WTC11 (cell line): ENCODE measurements around the gene PIWIL1. TPM values are rescaled to one million over a fixed set of nuclear protein-coding genes. Genes with fewer than 3 reads are reported as not detected.

Experiments used
- ATAC-seq: fragments of 200-7000 bp; cut with Tn5 transposase; 2 replicates; pipeline ENCODE4 v1.10.0; 2021; ENCODE audit warnings: mild to moderate bottlenecking, moderate library complexity
- CTCF ChIA-PET: fragments of 300-600 bp; sonication (Branson Sonifier 250); formaldehyde crosslinking; loops from one replicate; lab custom pipeline; 2021; ENCODE audit warnings: antibody characterized with exemption; lab: Charles Lee
- POLR2A ChIA-PET: fragments of 350-600 bp; sonication (Branson Sonifier 250); formaldehyde crosslinking; loops from one replicate; lab custom pipeline; 2021; ENCODE audit warnings: antibody characterized with exemption; lab: Charles Lee
- DNase-seq: peaks from one replicate; pipeline ENCODE4 v3.0.0; 2021; ENCODE audit warnings: low spot score
- H3K27ac Mint-ChIP-seq: 2 replicates; pipeline ENCODE4 v1.8.0; 2021; ENCODE audit warnings: mixed read lengths
- H3K27me3 Mint-ChIP-seq: 2 replicates; pipeline ENCODE4 v1.8.0; 2021; ENCODE audit warnings: low read depth, mild to moderate bottlenecking, moderate library complexity, mixed read lengths
- H3K36me3 Mint-ChIP-seq: 2 replicates; pipeline ENCODE4 v1.8.0; 2021; ENCODE audit warnings: mixed read lengths
- H3K4me1 Mint-ChIP-seq: 2 replicates; pipeline ENCODE4 v1.8.0; 2022; ENCODE audit warnings: mixed read lengths
- H3K4me3 Mint-ChIP-seq: 2 replicates; pipeline ENCODE4 v1.8.0; 2021; ENCODE audit warnings: mild to moderate bottlenecking, moderate library complexity, mixed read lengths
- H3K9me3 Mint-ChIP-seq: 2 replicates; pipeline ENCODE4 v1.8.0; 2021; ENCODE audit warnings: mixed read lengths
- ATF1 ChIP-seq: sonication (generic); formaldehyde crosslinking; IDR thresholded peaks from 2 replicates; pipeline ENCODE4 v1.8.1; 2023; ENCODE audit warnings: mild to moderate bottlenecking, moderate library complexity, missing genetic modification reagents
- ATF3 ChIP-seq: sonication (generic); formaldehyde crosslinking; conservative IDR thresholded peaks from 2 replicates; pipeline ENCODE4 v1.8.1; 2022; ENCODE audit warnings: mild to moderate bottlenecking, missing genetic modification reagents
- CDX4 ChIP-seq: fragments of 250-450 bp; sonication (Bioruptor Pico); IDR thresholded peaks from 2 replicates; pipeline ENCODE4 v1.9.0; 2021; ENCODE audit warnings: moderate library complexity, mild to moderate bottlenecking, inconsistent platforms, borderline replicate concordance
- CREM ChIP-seq: sonication (generic); formaldehyde crosslinking; IDR thresholded peaks from 2 replicates; pipeline ENCODE4 v1.8.1; 2022; ENCODE audit warnings: mild to moderate bottlenecking, missing genetic modification reagents, moderate library complexity
- ELF4 ChIP-seq: sonication (generic); formaldehyde crosslinking; IDR thresholded peaks from 2 replicates; pipeline ENCODE4 v1.8.1; 2022; ENCODE audit warnings: low read depth, mild to moderate bottlenecking, moderate library complexity, missing genetic modification reagents
- FOXK1 ChIP-seq: sonication (generic); formaldehyde crosslinking; IDR thresholded peaks from 2 replicates; pipeline ENCODE4 v1.8.0; 2022; ENCODE audit warnings: mild to moderate bottlenecking, moderate library complexity, missing genetic modification reagents
- GABPB1 ChIP-seq: sonication (generic); formaldehyde crosslinking; IDR thresholded peaks from 2 replicates; pipeline ENCODE4 v1.8.1; 2023; ENCODE audit warnings: mild to moderate bottlenecking, missing genetic modification reagents
- NFATC4 ChIP-seq: fragments of 250-450 bp; sonication (Bioruptor Pico); IDR thresholded peaks from 2 replicates; pipeline ENCODE4 v1.9.0; 2021; ENCODE audit warnings: mild to moderate bottlenecking
- NFYB ChIP-seq: sonication (generic); formaldehyde crosslinking; conservative IDR thresholded peaks from 2 replicates; pipeline ENCODE4 v1.8.0; 2022; ENCODE audit warnings: low read depth, missing genetic modification reagents
- NR3C1 ChIP-seq: sonication (generic); formaldehyde crosslinking; conservative IDR thresholded peaks from 2 replicates; pipeline ENCODE4 v1.8.1; 2023; ENCODE audit warnings: low read depth, mild to moderate bottlenecking, missing genetic modification reagents
- SP1 ChIP-seq: sonication (generic); formaldehyde crosslinking; conservative IDR thresholded peaks from 2 replicates; pipeline ENCODE4 v1.8.1; 2022; ENCODE audit warnings: missing genetic modification reagents
- TEAD4 ChIP-seq: sonication (generic); formaldehyde crosslinking; IDR thresholded peaks from 2 replicates; pipeline ENCODE4 v1.8.0; 2022; ENCODE audit warnings: mild to moderate bottlenecking, missing genetic modification reagents
- ZBTB21 ChIP-seq: sonication (generic); formaldehyde crosslinking; IDR thresholded peaks from 2 replicates; pipeline ENCODE4 v1.8.1; 2023; ENCODE audit warnings: mild to moderate bottlenecking, missing genetic modification reagents, borderline replicate concordance
- ZNF232 ChIP-seq: sonication (generic); formaldehyde crosslinking; IDR thresholded peaks from 2 replicates; pipeline ENCODE4 v1.8.0; 2022; ENCODE audit warnings: mild to moderate bottlenecking, missing genetic modification reagents
- ZNF263 ChIP-seq: sonication (generic); formaldehyde crosslinking; IDR thresholded peaks from 2 replicates; pipeline ENCODE4 v1.8.1; 2022; ENCODE audit warnings: low read depth, mild to moderate bottlenecking, moderate library complexity, missing genetic modification reagents
- ZNF317 ChIP-seq: sonication (generic); formaldehyde crosslinking; IDR thresholded peaks from 2 replicates; pipeline ENCODE4 v1.8.1; 2023; ENCODE audit warnings: low read depth, mild to moderate bottlenecking, moderate library complexity, missing genetic modification reagents, borderline replicate concordance
- ZNF416 ChIP-seq: fragments of 250-450 bp; sonication (Bioruptor Pico); IDR thresholded peaks from 2 replicates; pipeline ENCODE4 v1.9.0; 2021; ENCODE audit warnings: mild to moderate bottlenecking, inconsistent platforms
- ZNF423 ChIP-seq: fragments of 250-450 bp; sonication (Bioruptor Pico); IDR thresholded peaks from 2 replicates; pipeline ENCODE4 v2.1.2; 2022; ENCODE audit warnings: mild to moderate bottlenecking, moderate library complexity
- ZNF425 ChIP-seq: fragments of 250-450 bp; sonication (Bioruptor Pico); conservative IDR thresholded peaks from 2 replicates; pipeline ENCODE4 v1.9.0; 2021; ENCODE audit warnings: mild to moderate bottlenecking
- ZSCAN18 ChIP-seq: fragments of 250-450 bp; sonication (Bioruptor Pico); IDR thresholded peaks from 2 replicates; pipeline ENCODE4 v2.1.2; 2022; ENCODE audit warnings: mild to moderate bottlenecking, moderate library complexity
- total RNA-seq: library from RNA; stranded (reverse); gene quantifications from 3 replicates; pipeline ENCODE4 v1.2.3, GENCODE V29; 2021
- TF ChIP-seq, protein P1 (sequence below): sonication (generic); formaldehyde crosslinking; IDR thresholded peaks from 2 replicates; pipeline ENCODE4 v1.8.0; 2022; ENCODE audit warnings: mild to moderate bottlenecking, missing genetic modification reagents
- TF ChIP-seq, protein P2 (sequence below): sonication (generic); formaldehyde crosslinking; IDR thresholded peaks from 2 replicates; pipeline ENCODE4 v1.8.1; 2022; ENCODE audit warnings: missing genetic modification reagents, borderline replicate concordance
- TF ChIP-seq, protein P3 (sequence below): sonication (generic); formaldehyde crosslinking; IDR thresholded peaks from 2 replicates; pipeline ENCODE4 v1.8.0; 2022; ENCODE audit warnings: mild to moderate bottlenecking, missing genetic modification reagents

The PIWIL1 gene
- total RNA-seq, 1 experiment from 2014 or later = not detected

DNA sequence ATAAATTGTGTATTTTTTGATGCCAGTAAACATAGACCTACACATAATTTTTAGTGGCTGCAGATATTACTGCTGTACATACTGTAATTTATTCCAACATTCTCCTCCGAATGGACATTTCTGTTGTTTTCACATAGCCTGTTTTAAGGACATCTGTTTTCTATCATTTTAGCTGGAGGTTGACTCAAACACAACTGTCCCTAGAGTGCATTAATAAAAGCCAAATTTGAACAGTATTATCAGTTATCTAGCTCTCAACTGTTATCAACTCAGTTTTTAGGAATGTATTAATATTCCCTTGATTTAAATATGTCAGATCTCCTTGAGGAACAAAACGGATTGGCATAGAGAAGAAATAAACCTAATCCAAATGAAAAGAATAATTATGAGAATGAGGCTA is 17.2 kb upstream of the PIWIL1 start:
- no peak overlapping the region for H3K27ac Mint-ChIP-seq
- H3K9me3 Mint-ChIP-seq = peaks cover 59% of the 10 kb centered on the region
- CTCF ChIA-PET = no interaction called here
- TF ChIP-seq ZBTB21 (CRISPR knock-in tag) (no peak), ZSCAN18 (CRISPR knock-in tag) (no peak), CREM (CRISPR knock-in tag) (no peak), CDX4 (CRISPR knock-in tag) (no peak), ATF3 (CRISPR knock-in tag) (no peak), GABPB1 (CRISPR knock-in tag) (no peak), NR3C1 (no peak), NFYB (no peak), FOXK1 (CRISPR knock-in tag) (no peak), SP1 (CRISPR knock-in tag) (no peak), ELF4 (CRISPR knock-in tag) (no peak)
- TF ChIP-seq, protein P1, sequence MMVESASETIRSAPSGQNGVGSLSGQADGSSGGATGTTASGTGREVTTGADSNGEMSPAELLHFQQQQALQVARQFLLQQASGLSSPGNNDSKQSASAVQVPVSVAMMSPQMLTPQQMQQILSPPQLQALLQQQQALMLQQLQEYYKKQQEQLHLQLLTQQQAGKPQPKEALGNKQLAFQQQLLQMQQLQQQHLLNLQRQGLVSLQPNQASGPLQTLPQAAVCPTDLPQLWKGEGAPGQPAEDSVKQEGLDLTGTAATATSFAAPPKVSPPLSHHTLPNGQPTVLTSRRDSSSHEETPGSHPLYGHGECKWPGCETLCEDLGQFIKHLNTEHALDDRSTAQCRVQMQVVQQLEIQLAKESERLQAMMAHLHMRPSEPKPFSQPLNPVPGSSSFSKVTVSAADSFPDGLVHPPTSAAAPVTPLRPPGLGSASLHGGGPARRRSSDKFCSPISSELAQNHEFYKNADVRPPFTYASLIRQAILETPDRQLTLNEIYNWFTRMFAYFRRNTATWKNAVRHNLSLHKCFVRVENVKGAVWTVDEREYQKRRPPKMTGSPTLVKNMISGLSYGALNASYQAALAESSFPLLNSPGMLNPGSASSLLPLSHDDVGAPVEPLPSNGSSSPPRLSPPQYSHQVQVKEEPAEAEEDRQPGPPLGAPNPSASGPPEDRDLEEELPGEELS = no peak
- TF ChIP-seq, protein P2, sequence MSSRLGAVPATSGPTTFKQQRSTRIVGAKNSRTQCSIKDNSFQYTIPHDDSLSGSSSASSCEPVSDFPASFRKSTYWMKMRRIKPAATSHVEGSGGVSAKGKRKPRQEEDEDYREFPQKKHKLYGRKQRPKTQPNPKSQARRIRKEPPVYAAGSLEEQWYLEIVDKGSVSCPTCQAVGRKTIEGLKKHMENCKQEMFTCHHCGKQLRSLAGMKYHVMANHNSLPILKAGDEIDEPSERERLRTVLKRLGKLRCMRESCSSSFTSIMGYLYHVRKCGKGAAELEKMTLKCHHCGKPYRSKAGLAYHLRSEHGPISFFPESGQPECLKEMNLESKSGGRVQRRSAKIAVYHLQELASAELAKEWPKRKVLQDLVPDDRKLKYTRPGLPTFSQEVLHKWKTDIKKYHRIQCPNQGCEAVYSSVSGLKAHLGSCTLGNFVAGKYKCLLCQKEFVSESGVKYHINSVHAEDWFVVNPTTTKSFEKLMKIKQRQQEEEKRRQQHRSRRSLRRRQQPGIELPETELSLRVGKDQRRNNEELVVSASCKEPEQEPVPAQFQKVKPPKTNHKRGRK (CRISPR knock-in tag) = no peak
- TF ChIP-seq, protein P3, sequence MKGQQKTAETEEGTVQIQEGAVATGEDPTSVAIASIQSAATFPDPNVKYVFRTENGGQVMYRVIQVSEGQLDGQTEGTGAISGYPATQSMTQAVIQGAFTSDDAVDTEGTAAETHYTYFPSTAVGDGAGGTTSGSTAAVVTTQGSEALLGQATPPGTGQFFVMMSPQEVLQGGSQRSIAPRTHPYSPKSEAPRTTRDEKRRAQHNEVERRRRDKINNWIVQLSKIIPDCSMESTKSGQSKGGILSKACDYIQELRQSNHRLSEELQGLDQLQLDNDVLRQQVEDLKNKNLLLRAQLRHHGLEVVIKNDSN (CRISPR knock-in tag) = no peak
- POLR2A ChIA-PET = no interaction called here
- H3K4me1 Mint-ChIP-seq = no peaks in the 10 kb centered on the region
- no peak overlapping the region for H3K4me3 Mint-ChIP-seq
- DNase-seq (no peak), ATAC-seq (no peak)
- H3K36me3 Mint-ChIP-seq = peaks cover 16% of the 10 kb centered on the region
- peaks cover 6% of the 10 kb centered on the region for H3K27me3 Mint-ChIP-seq

GRCh38 chr12:130322263-130322662 is 15.4 kb upstream of the PIWIL1 start:
- no peak for TF ChIP-seq ZNF263 (CRISPR knock-in tag)
- Mint-ChIP-seq H3K4me3 (no peak overlapping the region), H3K4me1 (no peaks in the 10 kb centered on the region), H3K27ac (no peak overlapping the region), H3K27me3 (peaks cover under 1% of the 10 kb centered on the region), H3K9me3 (peaks cover 59% of the 10 kb centered on the region), H3K36me3 (peaks cover 14% of the 10 kb centered on the region)
- ChIA-PET POLR2A (no interaction called here), CTCF (no interaction called here)
- DNase-seq = no peak
- no peak for ATAC-seq

DNA sequence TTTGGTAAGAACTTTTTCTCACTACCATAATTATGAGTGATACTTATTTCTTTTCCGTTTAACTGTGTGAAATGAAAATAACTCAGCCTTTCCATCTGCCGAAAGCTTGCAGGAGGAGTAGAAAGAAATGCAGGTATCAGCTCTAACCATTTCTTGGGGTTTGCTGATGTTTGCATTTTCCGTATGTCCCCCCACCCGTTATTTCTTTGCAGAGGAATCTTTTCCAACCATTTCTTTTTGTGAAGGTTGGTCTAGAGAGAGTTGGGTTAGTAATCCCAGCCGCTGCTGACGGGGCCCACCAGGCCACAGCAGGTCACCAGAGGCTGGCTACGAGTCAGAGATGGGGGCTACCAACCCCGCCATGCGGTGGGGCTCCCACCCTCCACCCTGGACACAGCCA is 7.0 kb upstream of the PIWIL1 start:
- H3K27me3 Mint-ChIP-seq = peaks cover 20% of the 10 kb centered on the region
- POLR2A ChIA-PET = interaction anchor here (0.6 kb wide), 1 partner anchor 70 kb away, joined by 3 read pairs; no protein-coding TSS in a partner anchor
- H3K4me3 Mint-ChIP-seq = no peak overlapping the region
- CTCF ChIA-PET = interaction anchor here (1.0 to 2.0 kb wide), 2 partner anchors 50 to 316 kb away, joined by 4 to 6 read pairs; no protein-coding TSS in a partner anchor
- DNase-seq (no peak), ATAC-seq (no peak)
- H3K36me3 Mint-ChIP-seq = peaks cover 36% of the 10 kb centered on the region
- H3K4me1 Mint-ChIP-seq = no peaks in the 10 kb centered on the region
- no peak overlapping the region for H3K27ac Mint-ChIP-seq
- TF ChIP-seq ZNF416 (no peak), NFATC4 (CRISPR knock-in tag) (no peak), ZSCAN18 (CRISPR knock-in tag) (no peak), TEAD4 (CRISPR knock-in tag) (no peak), ZNF317 (CRISPR knock-in tag) (no peak), ZNF423 (no peak), ZNF232 (no peak), ZNF425 (CRISPR knock-in tag) (no peak), ATF1 (CRISPR knock-in tag) (no peak)
- peaks cover 59% of the 10 kb centered on the region for H3K9me3 Mint-ChIP-seq
